SJCRH30 (cell line): ENCODE measurements around the gene ST8SIA1. TPM values are rescaled to one million over a fixed set of nuclear protein-coding genes. Genes with fewer than 3 reads are reported as not detected.

Experiments
- DNase-seq, 2 experiments: peaks; one replicate each; pipeline ENCODE4 v3.0.0-alpha.2; 2015 to 2020
- H3K27ac ChIP-seq: fragments of 250-450 bp; sonication (Bioruptor Pico); 2 replicates; pipeline ENCODE4 v1.5.1; 2020; ENCODE audit warnings: mild to moderate bottlenecking, moderate library complexity
- H3K27me3 ChIP-seq: fragments of 250-450 bp; sonication (Bioruptor Pico); 2 replicates; pipeline ENCODE4 v1.5.1; 2020; ENCODE audit warnings: mild to moderate bottlenecking, moderate library complexity
- H3K36me3 ChIP-seq: fragments of 250-450 bp; sonication (Bioruptor Pico); 2 replicates; pipeline ENCODE4 v1.5.1; 2020; ENCODE audit warnings: mild to moderate bottlenecking, moderate library complexity
- H3K4me1 ChIP-seq: fragments of 250-450 bp; sonication (Bioruptor Pico); 2 replicates; pipeline ENCODE4 v1.5.1; 2020; ENCODE audit warnings: mild to moderate bottlenecking, moderate library complexity
- H3K4me3 ChIP-seq: fragments of 250-450 bp; sonication (Bioruptor Pico); 2 replicates; pipeline ENCODE4 v1.5.1; 2020; ENCODE audit warnings: mild to moderate bottlenecking, moderate library complexity
- H3K9me3 ChIP-seq: fragments of 250-450 bp; sonication (Bioruptor Pico); replicated peaks from 2 replicates; pipeline ENCODE4 v1.5.1; 2020; ENCODE audit warnings: mild to moderate bottlenecking, moderate library complexity
- total RNA-seq: library from RNA; depleted of rRNA; stranded (reverse); fragments of >200 nt; shearing (Covaris generic); gene quantifications from 2 replicates; pipeline ENCODE4 v1.2.3, GENCODE V29; 2014

Gene ST8SIA1
- total RNA-seq, 1 experiment from 2014 or later: 6.4 TPM

GRCh38 chr12:22312336-22312735 lies 22.2 kb downstream of the ST8SIA1 start:
- Histone ChIP-seq H3K4me3 (no peak overlapping the region), H3K4me1 (peaks cover 22% of the 10 kb centered on the region), H3K36me3 (no peaks in the 10 kb centered on the region), H3K9me3 (no peaks in the 10 kb centered on the region), H3K27ac (no peak overlapping the region; the same call in 1 of the 2 replicates), H3K27me3 (no peaks in the 10 kb centered on the region)
- DNase-seq: peak; percentile 29 to 62

DNA sequence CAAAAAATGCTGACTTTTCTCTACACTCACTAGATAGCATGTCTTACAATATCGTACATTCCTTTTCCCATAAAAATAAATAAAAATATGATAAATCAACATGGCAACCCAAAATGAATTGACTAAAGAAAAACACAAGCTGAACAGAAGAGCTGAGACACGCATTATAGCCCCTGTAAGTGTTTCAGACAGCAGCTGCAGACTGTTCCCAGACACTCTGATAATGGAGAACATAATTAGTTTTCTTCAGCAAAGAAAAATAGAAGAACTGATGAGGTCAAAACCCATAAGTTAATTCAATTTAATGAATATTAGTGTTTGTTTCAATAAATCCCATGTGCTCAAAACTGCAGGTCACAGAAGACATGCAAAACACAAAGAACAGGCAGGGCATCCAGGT lies 23.8 kb downstream of the ST8SIA1 start:
- H3K27me3 ChIP-seq: no peaks in the 10 kb centered on the region
- H3K36me3 ChIP-seq: no peaks in the 10 kb centered on the region
- H3K27ac ChIP-seq: no peak overlapping the region

DNA sequence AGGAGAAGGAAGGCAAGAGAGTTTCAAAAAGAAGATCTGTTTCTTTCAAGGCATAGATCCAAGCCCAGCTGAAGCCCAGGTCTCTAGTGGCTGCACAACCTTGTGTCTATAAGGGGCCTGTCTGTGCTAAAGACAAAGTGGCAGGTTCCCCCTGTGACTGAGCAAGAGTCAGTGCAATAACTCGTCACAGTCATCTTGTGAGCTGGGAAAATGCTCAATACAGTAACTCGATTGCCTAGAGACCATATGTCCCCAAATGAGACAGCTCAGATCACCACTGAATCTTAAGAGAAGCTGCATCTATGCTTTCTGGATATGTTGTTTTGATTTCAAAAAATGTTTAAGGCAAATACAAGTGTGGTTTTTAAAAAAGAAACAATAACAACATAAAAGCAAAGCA lies 24.2 kb downstream of the ST8SIA1 start:
- H3K4me3 ChIP-seq: no peak overlapping the region
- DNase-seq: no peak

More for the DNA sequence above, 23.8 kb downstream of the ST8SIA1 start:
- no peak for DNase-seq
- no peaks in the 10 kb centered on the region for H3K9me3 ChIP-seq
- H3K4me1 ChIP-seq: peaks cover 22% of the 10 kb centered on the region
- H3K4me3 ChIP-seq: no peak overlapping the region

GRCh38 chr12:22307811-22308210 lies 26.7 kb downstream of the ST8SIA1 start:
- H3K4me3 ChIP-seq: no peak overlapping the region
- H3K27ac ChIP-seq: no peak overlapping the region
- peaks cover 8% of the 10 kb centered on the region for H3K4me1 ChIP-seq
- no peak for DNase-seq
- H3K36me3 ChIP-seq: no peaks in the 10 kb centered on the region
- no peaks in the 10 kb centered on the region for H3K9me3 ChIP-seq
- H3K27me3 ChIP-seq: no peaks in the 10 kb centered on the region

More for the DNA sequence above, 24.2 kb downstream of the ST8SIA1 start:
- no peaks in the 10 kb centered on the region for H3K36me3 ChIP-seq
- H3K4me1 ChIP-seq: peaks cover 22% of the 10 kb centered on the region
- H3K27ac ChIP-seq: no peak overlapping the region
- H3K9me3 ChIP-seq: no peaks in the 10 kb centered on the region
- H3K27me3 ChIP-seq: no peaks in the 10 kb centered on the region

DNA sequence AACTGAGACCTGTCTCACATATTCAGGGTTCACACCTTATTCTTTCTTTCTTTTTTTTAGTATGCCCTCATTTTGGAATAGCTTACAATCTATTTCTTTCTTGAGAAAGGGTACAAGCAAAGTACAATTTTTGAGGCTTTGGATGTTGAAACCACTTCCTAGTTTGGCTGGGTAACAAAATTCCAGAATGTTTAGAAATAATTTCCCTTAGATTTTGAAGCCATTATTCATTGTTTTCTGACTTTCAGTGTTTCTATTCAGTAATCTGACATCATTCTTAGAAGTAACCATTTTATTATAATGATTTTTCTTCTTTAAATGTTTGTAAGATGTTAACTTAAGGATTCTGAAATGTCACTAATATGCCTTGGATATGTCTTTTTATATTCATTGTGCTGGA lies 28.2 kb downstream of the ST8SIA1 start:
- no peaks in the 10 kb centered on the region for H3K4me1 ChIP-seq
- no peaks in the 10 kb centered on the region for H3K27me3 ChIP-seq
- DNase-seq: no peak
- no peaks in the 10 kb centered on the region for H3K36me3 ChIP-seq
- no peak overlapping the region for H3K27ac ChIP-seq
- H3K9me3 ChIP-seq: 0 out of 2 replicates have a peak, but pooled peaks cover 3% of the 10 kb centered on the region
- no peak overlapping the region for H3K4me3 ChIP-seq

DNA sequence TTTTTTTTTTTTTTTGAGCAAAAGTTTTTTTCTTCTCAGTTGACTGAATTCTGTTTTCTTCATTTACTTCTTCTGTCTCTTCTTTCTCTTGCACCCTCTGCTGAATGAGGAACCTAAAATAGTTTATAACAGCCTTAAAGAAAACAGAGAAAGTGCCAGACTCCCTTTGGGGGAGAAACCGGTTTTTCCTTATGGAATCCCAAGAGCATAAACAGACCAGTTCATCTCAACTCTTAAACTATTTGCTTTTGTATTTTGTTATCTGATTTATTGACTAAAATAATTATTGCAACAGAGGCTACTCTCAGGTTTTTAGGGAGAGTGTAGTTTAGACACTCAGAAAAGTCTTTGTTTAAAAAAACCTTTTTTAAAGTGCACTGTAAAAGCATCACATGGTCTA lies 30.2 kb downstream of the ST8SIA1 start:
- no peaks in the 10 kb centered on the region for H3K27me3 ChIP-seq
- no peaks in the 10 kb centered on the region for H3K36me3 ChIP-seq
- DNase-seq: no peak
- H3K4me3 ChIP-seq: no peak overlapping the region
- H3K9me3 ChIP-seq: peaks cover 7% of the 10 kb centered on the region
- no peak overlapping the region for H3K27ac ChIP-seq
- H3K4me1 ChIP-seq: no peaks in the 10 kb centered on the region

DNA sequence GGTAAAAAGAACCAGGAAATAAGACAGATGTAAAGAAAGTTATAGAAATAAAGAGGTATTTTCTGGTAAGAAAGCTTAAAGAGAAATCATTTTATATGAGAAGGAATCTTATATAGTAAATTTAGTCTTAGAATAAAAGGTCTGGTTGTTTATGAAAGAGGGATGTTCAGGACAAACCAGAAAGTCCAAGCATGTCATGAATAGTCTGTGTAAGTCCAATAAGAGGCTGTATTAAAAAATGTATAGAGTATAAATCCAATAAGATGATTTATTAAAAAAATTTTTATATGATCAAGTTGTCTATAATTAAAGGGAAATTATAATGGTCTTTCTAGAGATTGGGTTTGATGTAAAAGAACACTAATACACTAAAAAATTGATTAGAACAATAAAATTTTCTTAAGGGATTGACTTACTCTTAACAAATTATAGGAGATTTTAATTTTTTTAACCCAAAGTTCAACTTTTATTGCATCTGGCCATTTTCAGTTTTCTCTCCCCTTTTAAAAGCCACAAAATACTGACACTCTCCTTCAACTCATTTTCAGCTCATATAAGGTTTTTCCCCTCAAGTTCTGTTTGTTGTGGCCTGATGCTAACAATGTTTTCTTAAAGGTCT lies 35.1 kb downstream of the ST8SIA1 start:
- H3K36me3 ChIP-seq: no peaks in the 10 kb centered on the region
- peaks cover 12% of the 10 kb centered on the region for H3K9me3 ChIP-seq
- no peak overlapping the region for H3K27ac ChIP-seq
- H3K4me3 ChIP-seq: no peak overlapping the region
- peak in 1 of 2 experiments; percentile 37 for DNase-seq
- no peaks in the 10 kb centered on the region for H3K27me3 ChIP-seq
- no peaks in the 10 kb centered on the region for H3K4me1 ChIP-seq

DNA sequence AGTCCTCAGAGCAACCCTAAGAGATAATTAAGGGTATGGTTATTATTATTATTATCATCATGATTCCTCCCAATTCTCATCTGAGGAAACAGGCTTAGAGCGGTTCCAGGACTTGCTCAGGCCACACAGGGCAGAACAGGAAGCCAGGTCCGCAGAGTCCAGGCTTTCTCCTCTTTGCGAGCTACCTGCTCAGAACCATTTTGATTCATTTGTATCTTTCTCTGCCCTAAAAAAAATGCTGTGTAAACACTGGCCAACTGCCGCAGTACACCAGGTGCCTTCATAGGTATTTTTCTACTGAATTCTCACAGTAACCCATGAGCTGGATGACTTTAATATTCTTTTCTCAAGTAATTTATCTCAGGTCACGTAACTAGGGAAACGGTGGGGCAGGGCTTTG lies 45.3 kb downstream of the ST8SIA1 start:
- H3K4me1 ChIP-seq: no peaks in the 10 kb centered on the region
- DNase-seq: no peak
- no peaks in the 10 kb centered on the region for H3K36me3 ChIP-seq
- no peak overlapping the region for H3K4me3 ChIP-seq
- no peaks in the 10 kb centered on the region for H3K27me3 ChIP-seq
- no peaks in the 10 kb centered on the region for H3K9me3 ChIP-seq
- no peak overlapping the region for H3K27ac ChIP-seq

- Histone ChIP-seq H3K27ac (no peak overlapping the region), H3K36me3 (no peaks in the 10 kb centered on the region), H3K27me3 (no peaks in the 10 kb centered on the region), H3K4me3 (no peak overlapping the region), H3K9me3 (no peaks in the 10 kb centered on the region), H3K4me1 (peaks cover 3% of the 10 kb centered on the region; the same call in 1 of the 2 replicates)
- DNase-seq: no peak
These were observed 46.5 kb downstream of the ST8SIA1 start for GRCh38 chr12:22287776-22288621.

DNA sequence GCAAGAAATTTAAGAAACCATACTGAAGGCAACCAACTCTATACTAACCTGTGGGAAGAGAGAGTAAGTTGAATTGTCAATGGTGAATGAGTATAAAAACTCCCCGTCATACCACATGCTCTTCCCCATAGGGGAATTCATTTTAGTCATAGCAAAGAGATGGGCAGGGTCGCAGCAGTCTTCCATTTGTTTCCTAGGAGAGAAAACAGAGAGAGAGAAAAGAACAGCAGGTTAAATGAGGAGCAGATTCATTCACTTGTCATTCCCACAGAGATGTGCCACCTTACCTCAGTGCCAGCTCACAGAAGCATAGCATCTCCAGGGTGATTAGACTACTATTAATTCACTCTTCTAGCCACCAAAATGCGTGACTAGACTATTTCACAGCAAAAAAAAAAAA lies 47.4 kb downstream of the ST8SIA1 start:
- H3K4me3 ChIP-seq: no peak overlapping the region
- H3K9me3 ChIP-seq: no peaks in the 10 kb centered on the region
- H3K27ac ChIP-seq: no peak overlapping the region
- H3K27me3 ChIP-seq: no peaks in the 10 kb centered on the region
- H3K36me3 ChIP-seq: no peaks in the 10 kb centered on the region
- no peak for DNase-seq
- peaks cover 3% of the 10 kb centered on the region; the same call in 1 of the 2 replicates for H3K4me1 ChIP-seq

DNA sequence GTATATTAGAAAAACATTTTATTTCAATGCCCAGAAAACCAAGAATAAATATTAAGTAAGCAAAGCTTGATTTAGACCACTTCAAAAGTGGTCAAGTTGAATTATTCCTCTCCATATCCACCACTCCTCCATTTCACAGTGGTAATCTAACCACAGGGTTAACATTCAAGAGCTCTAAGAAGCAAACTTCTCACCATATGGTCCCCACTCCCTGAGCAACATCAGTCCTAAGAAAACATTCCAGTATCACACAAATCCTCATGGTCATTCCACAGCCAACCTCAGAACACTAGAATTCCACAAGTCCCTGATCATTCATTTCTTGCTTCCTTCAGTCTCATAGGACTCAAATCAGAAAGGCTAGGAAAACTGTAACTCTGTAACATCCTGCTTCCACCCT lies 47.9 kb downstream of the ST8SIA1 start:
- no peaks in the 10 kb centered on the region for H3K9me3 ChIP-seq
- no peaks in the 10 kb centered on the region for H3K36me3 ChIP-seq
- peaks cover 3% of the 10 kb centered on the region; the same call in 1 of the 2 replicates for H3K4me1 ChIP-seq
- no peaks in the 10 kb centered on the region for H3K27me3 ChIP-seq
- H3K27ac ChIP-seq: no peak overlapping the region
- H3K4me3 ChIP-seq: no peak overlapping the region
- DNase-seq: no peak

- no peak overlapping the region for H3K27ac ChIP-seq
- no peaks in the 10 kb centered on the region for H3K9me3 ChIP-seq
- DNase-seq: no peak
- peaks cover 3% of the 10 kb centered on the region; the same call in 1 of the 2 replicates for H3K4me1 ChIP-seq
- H3K36me3 ChIP-seq: no peaks in the 10 kb centered on the region
- no peaks in the 10 kb centered on the region for H3K27me3 ChIP-seq
- H3K4me3 ChIP-seq: no peak overlapping the region
These were observed 48.7 kb downstream of the ST8SIA1 start for GRCh38 chr12:22285846-22286245.

DNA sequence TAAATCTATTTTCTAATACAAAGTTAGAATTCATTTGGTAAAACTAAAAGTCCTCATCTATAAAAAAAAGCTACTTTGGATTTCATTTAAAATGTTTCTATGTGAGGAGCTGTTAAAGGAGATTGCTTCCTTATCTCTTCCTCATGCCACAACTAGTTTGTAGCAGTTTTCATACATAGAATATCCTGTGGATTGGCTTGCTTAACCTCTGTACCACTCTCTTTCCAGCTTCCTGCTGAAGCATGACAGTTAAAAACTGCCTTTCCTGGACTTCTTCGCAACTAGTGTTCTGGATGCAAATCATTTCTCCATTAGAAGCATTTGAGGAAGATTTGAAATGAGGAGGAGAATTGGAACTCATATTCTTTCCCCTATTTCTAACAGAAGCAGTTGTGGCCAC lies 49.6 kb downstream of the ST8SIA1 start:
- no peak for DNase-seq
- Histone ChIP-seq H3K27me3 (no peaks in the 10 kb centered on the region), H3K9me3 (no peaks in the 10 kb centered on the region), H3K27ac (no peak overlapping the region), H3K4me1 (peaks cover 3% of the 10 kb centered on the region; the same call in 1 of the 2 replicates), H3K4me3 (no peak overlapping the region), H3K36me3 (no peaks in the 10 kb centered on the region)

DNA sequence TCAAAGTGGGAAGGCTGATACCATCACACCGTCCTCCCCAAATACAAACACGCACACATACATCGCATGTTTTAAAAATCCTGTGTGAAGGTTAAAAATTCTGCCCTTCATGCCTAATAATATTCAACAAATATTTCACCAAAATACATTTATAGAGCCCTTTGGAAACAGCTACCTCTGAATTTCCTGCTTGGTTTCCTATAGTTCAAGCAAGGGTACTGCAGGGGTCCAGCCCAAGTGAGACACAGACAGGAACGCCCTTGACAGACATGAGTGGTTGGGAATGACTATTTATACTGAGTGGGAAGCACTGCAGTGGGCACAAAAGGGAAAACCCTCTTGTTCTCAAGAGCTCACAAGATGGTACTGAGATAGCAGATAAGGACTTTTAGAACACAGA lies 51.0 kb downstream of the ST8SIA1 start:
- Histone ChIP-seq H3K9me3 (no peaks in the 10 kb centered on the region), H3K4me1 (peaks cover 3% of the 10 kb centered on the region; the same call in 1 of the 2 replicates), H3K36me3 (no peaks in the 10 kb centered on the region), H3K4me3 (no peak overlapping the region), H3K27ac (no peak overlapping the region), H3K27me3 (no peaks in the 10 kb centered on the region)
- DNase-seq: no peak

DNA sequence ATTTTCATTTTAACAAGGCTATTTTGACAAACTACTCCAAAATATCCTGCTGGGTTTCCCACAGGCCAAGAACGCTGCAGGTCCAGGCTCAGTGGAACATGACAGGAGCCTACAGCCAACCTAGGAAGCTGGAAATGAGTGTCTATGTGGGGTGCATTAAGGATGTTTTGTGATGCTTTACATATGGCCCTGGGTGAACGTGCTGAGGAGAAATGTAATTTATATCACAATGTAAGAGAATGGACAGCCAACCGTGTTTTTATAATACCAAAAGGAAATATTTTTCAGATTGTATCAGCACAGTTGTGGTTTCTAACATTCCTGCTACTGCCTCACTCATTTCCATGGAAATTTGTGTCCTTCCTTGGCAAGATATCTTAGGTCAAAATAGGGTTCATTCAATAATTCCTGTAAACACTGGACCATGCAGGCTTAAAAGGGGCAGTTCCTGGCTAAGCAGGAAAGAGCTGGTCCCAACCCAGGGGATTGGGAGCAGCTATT lies 51.5 kb downstream of the ST8SIA1 start:
- no peak overlapping the region for H3K4me3 ChIP-seq
- H3K27ac ChIP-seq: no peak overlapping the region
- no peaks in the 10 kb centered on the region for H3K9me3 ChIP-seq
- H3K27me3 ChIP-seq: no peaks in the 10 kb centered on the region
- DNase-seq: no peak
- H3K36me3 ChIP-seq: no peaks in the 10 kb centered on the region
- H3K4me1 ChIP-seq: peaks cover 3% of the 10 kb centered on the region; the same call in 1 of the 2 replicates
